NOMO-1 treated with dmso at 0.1 percent for 144 hours (cell line): ENCODE results near the gene CEBPA.

Source experiments
- DNase-seq: peaks from one replicate; lab custom pipeline; 2025; ENCODE audit not compliant: unreplicated experiment; lab: John Stamatoyannopoulos, UW

Gene CEBPA

DNA sequence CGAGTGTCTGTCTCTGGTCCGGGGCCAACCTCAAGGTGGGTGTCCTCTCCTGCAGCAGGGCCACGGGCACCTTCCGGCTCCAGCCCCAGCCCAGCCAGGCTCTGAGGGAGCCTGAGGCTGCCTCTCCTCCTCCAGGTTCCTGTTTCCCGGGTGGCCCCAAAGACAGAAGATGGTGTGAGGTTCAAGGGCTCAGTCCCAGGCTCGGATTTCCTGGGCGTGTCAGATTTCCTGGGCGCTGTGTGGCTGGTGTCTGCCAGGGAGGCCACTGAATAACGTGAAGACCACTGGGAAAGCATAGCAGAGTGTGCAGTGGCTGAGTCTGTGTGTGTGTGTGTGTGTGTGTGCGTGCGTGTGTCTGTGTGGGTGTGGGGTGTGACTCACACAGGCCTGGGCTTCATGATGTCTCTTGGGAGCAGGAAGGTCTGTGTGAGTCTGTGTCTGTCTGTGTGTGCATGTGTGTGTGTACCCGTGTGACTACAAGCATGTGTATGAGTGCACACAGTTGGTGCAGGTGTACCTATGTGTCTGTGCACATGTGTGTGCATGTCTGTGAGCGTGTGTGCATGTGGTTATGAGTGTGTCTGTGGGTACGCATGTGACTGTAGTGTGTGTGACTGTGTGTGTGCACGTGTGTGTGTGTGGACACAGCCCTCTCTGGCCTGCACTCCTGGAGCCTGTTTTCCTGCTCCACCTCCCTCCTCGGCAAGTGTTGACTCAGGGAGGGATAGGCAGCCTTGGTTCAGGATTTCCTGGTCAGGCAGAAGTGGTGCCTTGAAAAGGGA lies 28.3 kb downstream of the CEBPA start:
- DNase-seq, result peak; percentile 23

DNA sequence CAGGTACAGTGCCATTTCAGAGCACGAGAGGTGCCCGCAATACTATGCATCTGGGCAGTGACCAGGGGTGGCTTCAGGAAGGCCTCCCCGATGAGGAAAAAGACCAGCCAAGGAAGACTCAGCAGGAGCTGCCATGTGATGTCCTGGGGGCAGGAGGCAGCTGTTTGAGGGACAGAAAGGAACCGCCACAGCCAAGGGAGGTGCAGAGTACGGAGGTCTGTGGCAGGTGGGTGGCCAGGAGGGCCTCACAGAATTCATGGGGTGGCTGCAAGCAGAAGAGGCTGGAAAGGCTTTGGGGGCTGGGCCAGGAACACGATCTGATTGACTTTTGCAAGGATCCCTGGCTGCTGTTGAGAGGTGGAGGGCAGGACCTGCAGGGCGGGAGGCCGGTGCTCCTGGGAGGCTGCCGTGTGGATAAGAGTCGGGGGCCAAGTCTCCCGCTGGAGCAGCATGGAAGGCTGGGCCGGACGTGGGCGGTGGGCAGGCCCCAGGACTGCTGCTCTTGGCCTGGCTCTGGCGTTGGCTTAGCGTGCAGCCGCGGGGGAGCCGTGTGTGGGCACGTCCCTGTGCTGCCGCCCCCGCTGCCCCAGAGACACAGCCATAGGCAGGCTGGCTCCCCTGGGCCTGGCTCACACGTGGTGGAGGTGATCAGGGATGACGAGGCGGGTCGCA lies 29.1 kb downstream of the CEBPA start:
- no peak for DNase-seq

DNA sequence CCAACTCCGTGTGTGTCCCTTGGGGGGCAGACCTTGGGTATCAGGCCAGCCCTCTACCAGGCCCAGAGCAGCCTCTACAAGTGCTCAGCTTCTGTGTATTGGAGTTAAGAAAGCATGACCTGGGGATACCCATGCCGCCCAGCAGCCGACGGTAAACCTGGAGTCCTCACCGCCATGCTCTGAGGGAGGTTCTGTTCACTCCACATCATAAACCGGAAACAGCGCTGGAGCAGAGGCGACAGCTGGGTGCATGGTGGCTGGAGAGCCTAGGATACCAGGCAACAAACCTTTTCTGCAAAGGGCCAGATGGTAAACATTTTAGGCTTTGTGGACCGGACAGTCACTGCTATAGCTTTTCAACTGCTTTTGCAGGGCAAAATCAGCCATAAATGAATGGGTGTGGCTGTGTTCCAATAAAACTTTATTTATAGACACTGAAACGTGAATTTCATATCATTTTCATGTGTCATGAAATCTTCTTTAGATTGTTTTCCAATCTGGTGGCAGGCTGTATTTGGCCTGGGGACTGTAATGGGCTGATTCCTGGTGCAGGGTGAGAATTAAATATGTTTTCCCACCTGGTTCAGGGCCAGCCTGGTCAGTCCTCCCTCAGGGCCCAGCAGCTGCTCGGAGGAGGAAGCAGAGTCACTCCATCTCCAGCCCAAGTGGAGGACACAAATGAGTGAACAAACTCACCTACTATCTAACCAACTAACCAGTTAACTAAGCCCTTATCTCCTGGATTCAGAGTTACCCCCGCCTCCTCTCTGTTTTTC lies 30.9 kb downstream of the CEBPA start:
- DNase-seq, result no peak

DNA sequence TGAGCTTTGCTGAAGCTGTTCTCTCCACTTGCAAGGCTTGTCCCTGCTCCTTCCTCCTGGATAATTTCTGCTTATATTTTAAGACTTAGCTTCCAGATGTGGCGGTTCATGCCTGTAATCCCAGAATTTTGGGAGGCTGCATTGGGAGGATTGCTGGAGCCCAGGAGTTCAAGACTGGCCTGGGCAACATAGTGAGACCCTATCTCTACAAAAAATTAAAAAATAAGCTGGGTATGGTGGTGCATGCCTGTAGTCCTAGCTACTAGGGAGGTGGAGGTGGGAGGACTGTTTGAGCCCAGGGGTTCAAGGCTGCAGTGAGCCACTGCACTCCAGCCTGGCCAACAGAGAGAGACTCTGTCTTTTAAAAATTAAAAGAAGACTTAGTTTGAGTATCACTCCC lies 31.6 kb downstream of the CEBPA start:
- no peak for DNase-seq

DNA sequence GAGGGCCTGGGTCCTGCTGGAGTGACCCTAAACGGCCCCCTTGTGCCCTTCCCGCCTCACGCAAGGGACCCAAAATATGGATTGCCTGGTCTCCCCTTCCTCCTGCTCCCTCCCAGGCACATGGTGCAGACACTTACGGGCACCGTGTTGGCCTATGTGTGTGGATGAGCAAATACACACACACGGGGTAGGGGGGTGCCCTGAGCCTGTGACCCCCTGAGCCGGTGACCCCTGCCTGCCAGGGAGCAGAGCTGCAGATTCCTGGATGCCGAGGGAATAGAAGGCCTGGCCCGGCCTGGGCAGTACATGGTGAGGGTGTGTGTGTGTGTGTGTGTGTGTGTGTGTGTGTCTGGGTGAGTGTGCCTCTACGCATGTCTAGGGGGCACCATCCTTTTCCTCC lies 33.3 kb downstream of the CEBPA start:
- DNase-seq, result no peak

DNA sequence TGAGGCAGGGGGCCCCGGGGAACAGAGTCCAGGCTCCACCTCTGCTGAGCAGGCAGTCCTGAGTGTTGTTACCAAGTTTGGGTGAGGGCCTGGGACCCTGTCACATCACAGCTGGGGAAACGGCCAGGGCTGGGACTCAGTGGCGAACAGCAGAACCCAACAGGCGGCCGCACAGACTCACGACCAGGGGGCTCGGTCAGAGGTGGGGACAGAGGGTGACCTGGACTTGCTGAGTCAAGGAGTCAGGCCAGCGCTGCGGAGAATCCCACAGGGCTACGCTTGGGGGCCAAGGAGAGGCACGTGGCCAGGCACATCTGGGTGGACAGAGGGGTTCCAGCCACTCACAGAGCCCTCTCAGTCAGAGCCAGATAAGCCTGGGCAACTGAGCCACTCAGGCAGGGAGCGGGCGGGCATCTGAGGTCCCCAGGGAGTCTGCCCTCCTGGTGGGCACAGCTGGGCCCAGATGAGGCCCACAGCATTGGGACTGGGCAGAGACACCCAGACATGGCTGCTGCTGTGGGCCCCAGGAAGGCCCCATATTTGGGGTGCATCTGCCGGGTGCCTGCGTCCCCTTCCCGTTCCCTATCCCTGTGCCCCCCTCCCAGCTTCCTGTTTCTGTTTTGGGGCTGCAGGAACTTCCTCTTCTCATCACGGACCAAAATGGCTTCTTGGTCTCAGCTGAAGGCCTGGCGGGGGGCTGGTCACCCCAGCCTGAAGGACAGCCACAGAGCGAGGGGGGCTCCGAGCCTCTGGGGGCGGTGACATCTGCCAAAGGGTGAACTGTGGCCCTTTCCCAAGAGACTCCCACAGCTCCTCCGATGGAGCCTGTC lies 34.0 kb downstream of the CEBPA start:
- DNase-seq, result no peak

DNA sequence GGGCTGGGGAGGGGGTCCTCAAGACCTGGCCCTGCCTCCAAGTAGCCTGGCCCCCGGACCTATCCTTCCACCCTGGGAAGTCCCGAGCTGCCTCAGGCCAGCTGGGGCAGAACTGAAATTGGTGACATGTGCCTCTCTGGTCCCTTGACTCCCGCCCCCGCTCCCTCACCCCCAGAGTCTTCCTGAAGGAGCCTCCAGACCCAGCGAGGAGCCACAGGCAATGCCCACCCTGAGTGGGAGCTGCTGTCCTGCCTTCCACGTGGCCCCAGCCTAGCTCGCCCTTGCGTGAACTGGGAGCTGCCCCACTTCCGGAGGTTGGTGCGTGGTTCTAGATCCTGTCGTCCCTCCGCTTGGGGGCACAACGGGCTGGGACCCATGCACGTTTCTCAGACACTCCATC lies 34.6 kb downstream of the CEBPA start:
- DNase-seq, result no peak

DNA sequence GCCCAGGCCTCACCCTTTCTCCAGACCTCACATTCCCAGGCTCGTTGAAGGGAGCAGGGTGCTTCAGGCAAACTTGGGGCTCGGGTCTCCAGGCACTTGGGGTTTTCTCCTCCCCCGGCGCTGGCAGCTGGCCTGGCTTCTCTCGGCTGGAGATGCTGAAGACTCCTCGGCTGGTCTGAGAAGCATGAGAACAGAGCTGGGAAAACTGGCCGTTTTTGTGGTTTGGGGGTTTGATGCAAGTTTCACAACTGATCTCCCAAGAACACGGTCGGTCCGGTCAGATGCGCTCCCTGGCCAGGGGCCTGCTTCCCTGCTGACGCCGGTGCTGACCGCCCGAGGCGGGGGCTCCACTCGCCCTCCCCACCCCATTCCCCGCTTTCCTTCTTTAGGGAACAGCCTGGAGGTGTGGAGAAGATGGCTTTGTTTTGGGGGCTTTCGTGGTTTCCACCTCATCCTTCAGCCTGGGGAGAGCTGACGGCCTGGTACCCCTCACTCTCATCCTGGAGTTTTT lies 35.3 kb downstream of the CEBPA start:
- DNase-seq, result peak; percentile 14

DNA sequence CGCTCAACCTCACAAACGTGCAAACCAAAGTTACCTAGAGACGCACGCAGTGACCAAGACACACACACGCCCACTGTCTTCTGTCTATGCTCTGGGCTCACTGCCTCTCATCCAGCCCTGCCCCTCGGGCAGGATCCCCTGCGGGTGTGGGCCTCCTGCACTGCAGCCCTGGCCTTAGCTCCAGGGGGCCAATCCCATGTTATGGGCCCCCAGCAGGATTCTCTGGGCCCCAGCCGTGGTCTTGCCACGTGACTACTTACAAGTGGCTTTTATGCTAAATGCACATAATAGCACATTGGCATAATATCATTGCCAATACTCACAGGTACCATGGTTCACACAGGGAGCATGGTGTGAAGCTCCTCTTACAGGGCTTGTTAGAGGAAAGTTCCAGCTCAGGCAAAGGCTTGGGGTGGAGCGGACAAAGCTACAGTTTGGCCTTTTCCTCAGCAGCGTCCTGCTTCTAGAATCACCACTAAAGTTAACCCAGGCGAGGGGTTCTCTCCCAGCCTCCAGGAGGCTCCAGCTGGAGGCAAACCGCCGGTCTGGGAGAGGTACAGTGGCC lies 37.4 kb downstream of the CEBPA start:
- no peak for DNase-seq

DNA sequence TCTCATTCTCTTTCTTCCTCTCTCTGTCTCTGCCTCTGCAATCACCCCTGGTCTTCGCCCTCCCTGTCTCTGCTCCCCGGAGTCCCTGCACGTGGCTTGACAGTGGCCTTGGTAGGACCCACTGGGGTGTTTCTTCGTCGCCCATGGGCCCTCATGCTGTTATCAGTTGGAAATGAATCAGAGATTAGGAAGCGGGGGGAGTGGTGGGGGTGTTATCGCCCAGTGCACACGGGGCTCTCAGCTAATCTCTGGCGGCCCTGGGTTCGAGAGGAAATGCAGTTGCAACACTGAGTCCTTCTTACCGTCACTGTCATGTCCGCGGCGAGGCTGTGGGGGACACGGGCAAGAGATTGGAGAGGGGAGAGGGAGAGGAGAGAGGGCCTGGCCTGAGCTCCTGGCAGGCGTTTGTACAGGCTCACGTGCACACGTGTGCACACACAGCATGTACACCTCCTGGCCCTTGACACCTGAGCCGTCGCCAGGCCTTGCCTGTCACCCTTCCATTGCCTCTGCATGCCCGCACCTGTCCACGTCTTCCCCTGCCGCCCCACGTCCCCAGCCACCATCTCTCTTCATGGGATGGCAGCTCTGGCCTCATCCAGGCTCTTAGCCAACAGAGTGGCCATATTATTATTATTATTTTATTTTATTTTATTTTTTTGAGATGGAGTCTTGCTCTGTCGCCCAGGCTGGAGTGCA lies 38.9 kb downstream of the CEBPA start:
- no peak for DNase-seq

DNA sequence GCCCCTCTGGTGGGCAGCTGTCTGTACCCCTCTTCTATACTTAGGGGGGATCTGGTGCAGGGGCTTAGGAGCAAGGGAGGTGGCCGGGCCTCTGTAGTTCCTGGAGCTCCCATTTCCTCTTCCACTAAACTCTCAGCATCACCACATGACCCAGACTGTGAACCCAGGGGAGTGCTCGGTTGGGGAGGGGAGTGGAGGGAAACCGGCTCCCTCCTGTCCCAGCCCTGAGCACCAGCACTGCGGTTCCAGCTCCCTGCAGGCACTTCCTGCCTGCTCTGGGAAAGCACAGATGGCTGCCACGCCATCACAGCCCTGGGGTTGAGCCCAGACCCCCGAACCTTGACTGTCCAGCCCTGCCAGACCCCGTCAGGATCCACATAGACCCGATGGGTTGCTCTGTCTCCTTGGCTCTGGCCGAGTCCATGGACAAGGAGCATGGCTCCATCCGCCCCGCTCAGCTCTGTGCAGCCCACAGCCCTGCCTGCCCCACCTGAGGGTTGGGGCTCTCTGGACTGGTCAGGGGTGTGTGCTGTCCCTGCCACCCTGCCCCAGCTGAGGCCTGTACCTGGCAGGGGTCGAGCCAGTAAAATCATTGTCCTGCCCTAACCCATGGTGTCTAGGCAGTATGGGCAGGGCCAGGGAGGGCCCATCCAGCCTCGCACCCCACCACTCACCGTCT lies 40.7 kb downstream of the CEBPA start:
- no peak for DNase-seq

DNA sequence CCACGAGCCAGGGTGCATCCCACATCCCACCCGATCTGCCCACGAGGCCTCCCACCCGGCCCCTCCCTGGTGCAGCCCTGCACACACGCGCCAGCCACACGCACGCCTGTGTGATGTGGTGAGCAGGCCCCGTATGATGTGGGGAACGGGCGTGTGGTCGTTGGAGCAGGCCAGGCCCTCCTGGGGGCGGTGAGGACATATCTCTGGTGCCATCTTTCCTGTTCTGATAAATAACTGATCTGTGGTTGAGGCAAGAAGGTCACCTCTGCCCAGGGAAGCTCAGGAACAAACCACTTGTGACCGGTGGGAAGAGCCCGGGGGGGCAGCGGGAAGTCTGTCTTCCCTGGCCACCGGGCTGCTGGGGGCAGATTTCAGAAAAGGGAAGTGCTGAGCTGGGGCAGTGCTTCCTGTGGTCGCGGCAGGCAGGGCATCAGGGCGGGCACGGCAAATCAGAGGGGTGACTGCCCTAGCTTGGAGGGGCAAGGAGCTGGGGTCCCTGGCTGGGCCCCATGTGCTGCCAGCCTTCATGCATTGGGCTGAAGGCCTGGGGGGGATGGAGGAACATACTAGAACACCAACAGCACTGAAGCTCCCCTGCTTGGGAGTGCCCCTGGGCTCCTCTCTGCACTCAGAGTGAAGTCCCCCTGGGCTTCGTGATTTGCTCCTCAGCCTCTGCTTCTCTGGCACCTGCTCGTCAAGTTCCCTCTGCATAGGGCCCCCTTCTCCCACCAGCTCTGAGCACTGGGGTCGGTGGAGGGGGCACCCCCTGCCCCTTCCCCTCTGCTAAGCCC lies 41.5 kb downstream of the CEBPA start:
- peak; percentile 72 for DNase-seq

DNA sequence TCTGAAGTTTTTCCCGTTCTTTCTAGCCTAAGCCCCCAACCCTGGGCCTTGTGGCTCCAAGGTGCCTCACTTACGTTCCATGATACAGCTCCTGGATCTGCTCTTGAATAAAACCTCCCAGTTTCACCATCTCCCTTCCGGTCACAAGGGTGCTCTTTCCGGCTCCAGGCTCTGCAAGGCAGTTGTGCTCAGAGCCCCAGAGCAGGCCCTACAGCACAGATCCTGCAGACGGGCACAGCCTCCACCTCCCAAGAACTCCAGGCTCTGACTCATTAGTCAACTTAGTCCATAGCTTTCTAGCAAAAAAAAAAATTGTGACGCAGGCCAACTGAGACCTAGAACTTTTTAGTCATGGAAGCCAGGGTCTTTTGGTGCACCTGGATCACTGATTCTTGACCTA lies 42.8 kb downstream of the CEBPA start:
- peak; percentile 69 for DNase-seq

DNA sequence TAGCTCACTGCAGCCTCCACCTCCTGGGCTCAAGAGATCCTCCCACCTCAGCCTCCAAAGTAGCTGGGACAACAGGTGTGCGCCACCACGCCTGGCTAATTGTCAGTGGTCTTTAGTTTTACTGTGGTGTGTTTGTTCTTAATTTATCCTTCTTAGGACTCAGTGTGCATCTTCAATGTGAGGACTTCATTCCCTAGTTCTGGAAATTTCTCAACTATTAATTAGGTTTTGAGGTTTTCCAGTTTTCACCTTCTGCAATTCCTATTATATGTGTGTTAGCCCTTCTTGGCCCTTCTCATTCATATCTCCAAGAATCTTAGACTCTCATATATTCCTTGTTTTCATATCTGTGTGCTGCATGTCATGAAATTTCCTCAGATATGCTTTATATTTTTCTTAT lies 44.5 kb downstream of the CEBPA start:
- no peak for DNase-seq

DNA sequence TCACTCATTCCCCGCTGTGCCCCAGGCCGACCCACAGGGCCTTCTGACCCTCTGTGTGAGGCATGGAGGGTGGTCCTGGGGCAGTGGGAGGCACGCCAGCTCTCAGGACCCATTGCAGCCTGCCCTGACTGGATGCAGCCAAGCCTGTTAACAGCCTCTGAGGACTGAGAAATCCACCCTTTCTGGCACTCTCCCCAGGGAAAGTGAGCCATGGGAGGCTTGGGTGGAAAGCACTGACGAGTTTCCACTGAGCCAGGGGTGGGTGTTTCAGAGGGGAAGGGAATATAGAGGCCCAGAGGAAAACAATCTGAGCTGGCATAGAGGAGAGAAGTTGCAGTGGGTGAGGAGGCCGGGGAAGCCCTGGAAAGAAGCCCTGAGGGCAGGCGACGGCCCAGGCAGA lies 46.1 kb downstream of the CEBPA start:
- no peak for DNase-seq

DNA sequence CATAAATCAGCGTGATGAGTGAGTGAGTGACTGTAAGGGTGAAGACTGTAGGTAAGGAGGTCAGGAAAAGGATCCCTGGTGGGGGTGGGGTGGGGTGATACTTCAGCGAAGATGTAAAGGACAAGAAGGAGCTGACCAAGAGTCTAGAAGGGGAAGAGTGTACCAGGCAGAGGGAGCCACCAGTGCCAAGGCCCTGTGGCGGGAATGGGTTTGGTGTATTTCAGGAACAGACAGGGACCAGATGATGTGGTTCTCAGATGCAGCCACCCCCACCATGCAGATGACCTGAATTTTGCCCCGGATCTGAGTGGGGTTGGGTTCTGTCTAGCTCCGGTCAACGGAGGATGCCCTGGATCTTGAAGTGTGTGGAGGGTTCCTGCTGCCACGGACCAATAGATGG lies 46.6 kb downstream of the CEBPA start:
- no peak for DNase-seq

DNA sequence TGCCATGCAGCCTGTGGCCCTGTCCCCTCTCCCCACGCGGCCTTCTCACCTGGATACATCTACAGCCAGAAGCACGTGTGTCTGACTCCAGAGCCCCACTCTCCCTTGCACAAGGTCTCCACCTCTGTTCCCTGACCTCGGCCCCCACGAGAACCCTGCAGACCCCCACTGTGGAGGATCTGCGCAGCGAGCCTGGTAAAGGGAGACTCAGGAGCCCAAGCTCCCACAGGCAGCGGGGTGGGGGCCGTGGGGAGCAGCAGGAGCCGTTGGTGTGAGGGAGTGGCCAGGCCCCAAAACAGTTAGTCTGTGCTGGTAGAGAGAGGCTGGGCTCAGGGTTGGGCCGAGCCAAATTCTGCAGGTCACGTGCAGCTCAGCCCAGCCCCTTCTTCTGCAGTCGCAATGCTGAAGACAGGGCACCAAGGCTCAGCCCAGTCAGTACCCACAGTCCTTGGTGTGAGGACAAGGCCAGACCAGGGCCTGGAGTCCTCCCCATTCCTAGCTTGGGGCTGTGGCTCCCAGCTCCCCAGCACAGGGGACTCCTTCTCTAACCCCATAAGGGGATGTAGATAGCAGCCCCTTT lies 48.0 kb downstream of the CEBPA start:
- peak; percentile 74 for DNase-seq

DNA sequence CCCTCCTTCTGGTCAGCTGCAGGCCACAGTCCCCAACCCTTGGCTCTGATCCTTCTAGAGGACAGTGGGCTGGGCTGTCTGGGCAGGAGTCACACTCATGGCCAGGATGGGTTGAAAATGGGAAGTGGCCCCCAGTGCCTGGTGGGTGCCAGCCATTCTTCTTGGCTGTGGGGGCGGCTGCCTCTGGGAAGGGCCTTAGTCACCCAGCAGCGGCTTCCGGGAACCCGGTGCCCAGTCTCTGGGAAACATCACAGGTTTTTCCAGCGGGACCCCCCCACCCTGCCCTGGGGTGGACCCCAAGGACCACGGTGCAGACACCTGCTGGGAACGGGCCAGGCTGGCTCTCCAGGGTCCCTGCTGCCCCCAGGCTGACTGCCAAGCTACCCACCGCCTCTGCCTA lies 49.4 kb downstream of the CEBPA start:
- no peak for DNase-seq
